Mesothelial cell of epicardium (in vitro differentiated cells): ENCODE data around the gene ARL15. TPM values are rescaled to one million over a fixed set of nuclear protein-coding genes. Genes with fewer than 3 reads are reported as not detected.
A peak's percentile ranks its signal among the peaks of the same experiment; 100 is the strongest.

Experiments used
- DNase-seq, 2 experiments: peaks; one replicate each; pipeline ENCODE4 v3.0.0; 2021; ENCODE audit warnings: low spot score in 2 of 2; ENCODE audit not compliant: unreplicated experiment in 2 of 2
- H3K27ac Mint-ChIP-seq: 2 replicates; pipeline ENCODE4 v1.8.0; 2021; ENCODE audit warnings: mixed read lengths
- H3K27me3 Mint-ChIP-seq: 2 replicates; pipeline ENCODE4 v1.8.0; 2021; ENCODE audit warnings: low read depth, mixed read lengths
- H3K36me3 Mint-ChIP-seq: 2 replicates; pipeline ENCODE4 v1.8.0; 2021; ENCODE audit warnings: mixed read lengths
- H3K4me1 Mint-ChIP-seq: 2 replicates; pipeline ENCODE4 v1.8.0; 2021; ENCODE audit warnings: mixed read lengths
- H3K4me3 Mint-ChIP-seq: 2 replicates; pipeline ENCODE4 v1.8.0; 2021; ENCODE audit warnings: mild to moderate bottlenecking, moderate library complexity, mixed read lengths
- H3K9me3 Mint-ChIP-seq: 2 replicates; pipeline ENCODE4 v1.8.0; 2021; ENCODE audit warnings: mixed read lengths
- total RNA-seq: library from RNA; stranded (reverse); gene quantifications from 3 replicates; pipeline ENCODE4 v1.2.1, GENCODE V29; 2021
- TF ChIP-seq, protein P1 (sequence below): fragments of 200-600 bp; sonication (generic); IDR thresholded peaks from one replicate; pipeline ENCODE4 v1.5.0; 2021; ENCODE audit warnings: antibody characterized with exemption; ENCODE audit not compliant: unreplicated experiment

ARL15 gene
- total RNA-seq, 1 donor from 2014 or later = 24.8 TPM

DNA sequence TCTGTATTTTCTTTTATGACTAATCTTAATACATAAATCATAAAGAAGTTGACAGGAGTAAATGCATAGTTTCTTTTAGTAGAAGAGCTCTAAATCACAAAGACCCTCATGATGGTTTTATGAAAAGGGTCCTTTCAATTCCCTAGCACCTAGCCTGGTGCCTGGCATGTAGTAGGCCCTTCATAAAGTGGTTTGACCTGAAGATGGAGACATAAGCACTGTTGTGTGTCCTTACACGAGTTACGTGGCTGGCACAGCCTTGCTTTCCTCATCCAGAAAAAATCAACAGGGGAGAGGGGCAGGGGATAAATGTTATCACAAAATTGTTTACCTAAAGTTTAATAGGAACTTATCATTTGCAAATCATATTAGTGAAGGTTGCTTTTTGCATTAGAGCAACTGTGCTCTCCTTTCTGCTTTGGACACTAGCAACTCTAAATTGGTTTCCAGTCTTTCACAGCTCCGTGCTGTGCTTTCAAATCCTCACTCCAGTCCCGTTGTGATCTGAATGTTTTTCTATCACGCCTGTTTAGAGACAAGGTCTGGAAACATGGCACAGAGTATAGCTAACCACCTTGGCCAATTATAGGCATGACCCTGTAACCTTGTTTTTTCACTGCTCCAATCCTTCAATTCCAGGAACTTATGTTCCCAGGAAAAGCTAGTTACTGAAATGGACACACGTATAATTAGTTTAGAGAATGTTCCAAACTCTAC lies 55.7 kb downstream of the ARL15 start:
- H3K4me3 Mint-ChIP-seq = no peak overlapping the region
- no peak overlapping the region for H3K27ac Mint-ChIP-seq
- no peaks in the 10 kb centered on the region for H3K36me3 Mint-ChIP-seq
- H3K27me3 Mint-ChIP-seq = no peaks in the 10 kb centered on the region
- H3K9me3 Mint-ChIP-seq = no peaks in the 10 kb centered on the region
- DNase-seq = no peak
- TF ChIP-seq, protein P1, sequence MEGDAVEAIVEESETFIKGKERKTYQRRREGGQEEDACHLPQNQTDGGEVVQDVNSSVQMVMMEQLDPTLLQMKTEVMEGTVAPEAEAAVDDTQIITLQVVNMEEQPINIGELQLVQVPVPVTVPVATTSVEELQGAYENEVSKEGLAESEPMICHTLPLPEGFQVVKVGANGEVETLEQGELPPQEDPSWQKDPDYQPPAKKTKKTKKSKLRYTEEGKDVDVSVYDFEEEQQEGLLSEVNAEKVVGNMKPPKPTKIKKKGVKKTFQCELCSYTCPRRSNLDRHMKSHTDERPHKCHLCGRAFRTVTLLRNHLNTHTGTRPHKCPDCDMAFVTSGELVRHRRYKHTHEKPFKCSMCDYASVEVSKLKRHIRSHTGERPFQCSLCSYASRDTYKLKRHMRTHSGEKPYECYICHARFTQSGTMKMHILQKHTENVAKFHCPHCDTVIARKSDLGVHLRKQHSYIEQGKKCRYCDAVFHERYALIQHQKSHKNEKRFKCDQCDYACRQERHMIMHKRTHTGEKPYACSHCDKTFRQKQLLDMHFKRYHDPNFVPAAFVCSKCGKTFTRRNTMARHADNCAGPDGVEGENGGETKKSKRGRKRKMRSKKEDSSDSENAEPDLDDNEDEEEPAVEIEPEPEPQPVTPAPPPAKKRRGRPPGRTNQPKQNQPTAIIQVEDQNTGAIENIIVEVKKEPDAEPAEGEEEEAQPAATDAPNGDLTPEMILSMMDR = no peak
- H3K4me1 Mint-ChIP-seq = peaks cover 4% of the 10 kb centered on the region

DNA sequence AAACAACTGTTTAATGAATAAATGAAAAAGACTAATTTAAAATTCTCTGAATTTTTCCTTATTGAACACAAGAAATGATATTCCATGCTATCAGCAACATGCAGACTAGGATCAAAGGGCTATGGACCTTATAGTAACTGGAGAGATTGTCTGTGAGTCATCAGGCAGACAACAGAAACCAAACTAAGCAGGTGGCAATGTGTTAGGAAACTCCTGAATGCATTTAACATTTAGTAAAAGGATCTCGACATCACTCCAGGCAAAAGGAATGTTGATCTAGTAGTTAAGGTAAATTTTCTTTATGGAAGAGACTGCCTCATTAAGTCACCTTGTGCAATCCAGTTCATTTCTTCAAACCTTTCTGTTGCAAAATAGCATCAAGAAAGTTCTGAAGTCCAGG lies 58.4 kb downstream of the ARL15 start:
- no peak overlapping the region for H3K27ac Mint-ChIP-seq
- H3K4me3 Mint-ChIP-seq = no peak overlapping the region
- no peaks in the 10 kb centered on the region for H3K36me3 Mint-ChIP-seq
- no peaks in the 10 kb centered on the region for H3K9me3 Mint-ChIP-seq
- no peak for DNase-seq
- TF ChIP-seq, protein P1 = no peak
- no peaks in the 10 kb centered on the region for H3K27me3 Mint-ChIP-seq
- peaks cover 4% of the 10 kb centered on the region for H3K4me1 Mint-ChIP-seq

DNA sequence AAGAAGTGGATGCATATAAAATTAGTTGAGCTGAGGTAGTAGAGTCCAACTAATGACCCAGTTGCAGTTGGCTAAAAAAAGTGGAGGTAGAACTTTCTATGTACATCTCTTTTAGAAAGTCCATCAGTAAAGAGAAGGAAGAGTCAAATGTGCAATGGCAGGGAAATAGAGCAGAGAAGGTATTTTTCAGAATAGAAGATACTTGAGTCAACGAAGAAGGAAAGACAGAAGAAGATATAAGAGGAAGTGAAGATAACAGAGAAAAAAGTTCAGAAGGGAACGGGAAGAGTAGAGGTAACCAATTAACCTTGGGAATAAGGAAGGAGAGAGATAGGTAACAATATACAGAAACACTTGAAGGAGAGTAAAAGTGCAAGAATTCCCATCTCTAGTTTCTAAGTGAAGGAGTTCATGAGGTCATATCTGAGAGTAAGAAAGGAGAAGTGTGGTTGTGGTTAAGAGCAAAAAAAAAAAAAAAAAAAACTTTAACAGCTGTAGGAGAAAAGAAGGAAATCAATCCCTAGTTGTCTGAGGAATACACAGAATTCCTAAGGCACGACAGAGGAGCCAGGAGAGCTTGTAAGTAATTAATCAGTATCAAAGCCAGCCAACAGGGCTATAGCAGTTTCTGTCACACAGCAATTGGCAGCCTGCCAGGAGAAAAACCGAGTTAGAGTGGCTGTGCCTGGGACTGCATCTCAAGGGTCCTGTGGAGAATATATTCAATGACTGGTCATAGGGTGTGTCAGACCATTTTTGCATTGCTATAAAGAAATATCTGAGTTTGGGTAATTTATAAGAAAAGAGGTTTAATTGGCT lies 61.0 kb downstream of the ARL15 start:
- Mint-ChIP-seq H3K27ac (no peak overlapping the region), H3K9me3 (no peaks in the 10 kb centered on the region), H3K4me1 (peaks cover 7% of the 10 kb centered on the region), H3K36me3 (no peaks in the 10 kb centered on the region), H3K27me3 (no peaks in the 10 kb centered on the region), H3K4me3 (no peak overlapping the region)
- TF ChIP-seq, protein P1 = no peak
- DNase-seq = peak in 1 of 2 experiments; percentile 44

DNA sequence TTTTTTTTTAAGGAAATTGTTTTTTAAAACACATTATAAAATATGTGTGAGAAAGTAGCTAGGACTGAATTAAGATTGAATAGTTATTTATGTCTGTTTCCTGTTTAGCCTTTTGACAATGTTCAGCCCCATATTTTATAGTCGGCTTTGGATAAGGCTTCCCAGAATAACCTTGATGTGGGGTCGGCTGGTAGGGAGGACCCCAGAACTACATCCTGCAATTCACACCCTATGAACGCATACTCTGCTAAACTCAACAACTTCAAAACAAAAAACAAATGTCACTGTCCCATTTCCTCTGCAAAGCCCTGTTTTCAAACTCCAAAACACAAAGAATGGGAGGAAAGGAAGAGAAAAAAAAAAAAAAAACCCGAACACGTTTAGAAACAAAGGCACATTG lies 63.1 kb downstream of the ARL15 start:
- TF ChIP-seq, protein P1 = no peak
- Mint-ChIP-seq H3K36me3 (no peaks in the 10 kb centered on the region), H3K27me3 (no peaks in the 10 kb centered on the region), H3K4me1 (peaks cover 7% of the 10 kb centered on the region), H3K27ac (no peak overlapping the region), H3K9me3 (no peaks in the 10 kb centered on the region), H3K4me3 (no peak overlapping the region)
- DNase-seq = no peak

- Mint-ChIP-seq H3K4me3 (no peak overlapping the region), H3K27me3 (no peaks in the 10 kb centered on the region), H3K9me3 (no peaks in the 10 kb centered on the region), H3K27ac (no peak overlapping the region), H3K36me3 (no peaks in the 10 kb centered on the region), H3K4me1 (peaks cover 7% of the 10 kb centered on the region)
- TF ChIP-seq, protein P1 = peak; percentile 83
- no peak for DNase-seq
Observed at GRCh38 chr5:54243483-54244080, 66.8 kb downstream of the ARL15 start.
